OCI-LY7 (cell line): ENCODE data around the gene DNAJC8. TPM values are rescaled to one million over a fixed set of nuclear protein-coding genes. Genes with fewer than 3 reads are reported as not detected.

ENCODE experiments used
- BruUV-seq: library from RNA; stranded (reverse); fragments of 400-500 nt; replicated peaks from 2 replicates; lab custom pipeline; 2021; lab: Mats Ljungman, UMichigan
- CTCF ChIA-PET: fragments of 300-600 bp; sonication (Branson Sonifier 250); formaldehyde crosslinking; loops from one replicate; lab custom pipeline; 2022; ENCODE audit warnings: antibody characterized with exemption; ENCODE audit not compliant: unreplicated experiment; lab: Charles Lee
- POLR2A ChIA-PET: fragments of 300-600 bp; sonication (Branson Sonifier 250); formaldehyde crosslinking; loops from one replicate; lab custom pipeline; 2022; ENCODE audit warnings: antibody characterized with exemption; lab: Charles Lee
- DNase-seq: peaks from one replicate; pipeline ENCODE4 v3.0.0-alpha.2; 2015; ENCODE audit warnings: low spot score
- H2AFZ ChIP-seq: fragments of 200-600 bp; sonication (generic), shearing (Covaris generic); 2 replicates; pipeline ENCODE4 v1.6.1; 2014; ENCODE audit warnings: mild to moderate bottlenecking, antibody characterized with exemption, low read length, moderate library complexity
- H3K27ac ChIP-seq: fragments of 200-600 bp; sonication (generic); 2 replicates; pipeline ENCODE4 v1.5.1; 2014; ENCODE audit warnings: mixed run types, low read depth, mild to moderate bottlenecking, moderate library complexity, low read length, inconsistent platforms; ENCODE audit not compliant: poor library complexity, severe bottlenecking
- H3K36me3 ChIP-seq: fragments of 200-600 bp; sonication (generic); 2 replicates; pipeline ENCODE4 v1.6.1; 2014; ENCODE audit warnings: mild to moderate bottlenecking, antibody characterized with exemption, low read length, moderate library complexity, mixed read lengths; ENCODE audit not compliant: insufficient read depth
- H3K4me1 ChIP-seq: fragments of 200-600 bp; sonication (generic); 2 replicates; pipeline ENCODE4 v1.5.1; 2014; ENCODE audit warnings: mild to moderate bottlenecking, low read length; ENCODE audit not compliant: insufficient read depth, poor library complexity, severe bottlenecking
- H3K4me2 ChIP-seq: fragments of 200-600 bp; sonication (generic); 2 replicates; pipeline ENCODE4 v1.6.1; 2014; ENCODE audit warnings: mild to moderate bottlenecking, low read length
- H3K4me3 ChIP-seq: fragments of 200-600 bp; sonication (generic); 2 replicates; pipeline ENCODE4 v1.5.1; 2014; ENCODE audit warnings: mild to moderate bottlenecking, low read depth, low read length; ENCODE audit not compliant: poor library complexity, severe bottlenecking
- H3K79me2 ChIP-seq: fragments of 200-600 bp; sonication (generic); 2 replicates; pipeline ENCODE4 v1.6.1; 2016; ENCODE audit warnings: low read depth, mild to moderate bottlenecking, low read length, moderate library complexity, mixed read lengths; ENCODE audit not compliant: insufficient read depth
- H3K9me2 ChIP-seq: fragments of 200-600 bp; sonication (generic); 2 replicates; pipeline ENCODE4 v1.6.1; 2016; ENCODE audit warnings: mild to moderate bottlenecking, low read length, mixed read lengths; ENCODE audit not compliant: insufficient read depth
- H3K9me3 ChIP-seq: fragments of 200-600 bp; sonication (generic); 2 replicates; pipeline ENCODE4 v1.6.1; 2014; ENCODE audit warnings: mild to moderate bottlenecking, mixed run types, low read length, mixed read lengths
- H4K20me1 ChIP-seq: fragments of 200-600 bp; sonication (generic); 2 replicates; pipeline ENCODE4 v1.6.1; 2014; ENCODE audit warnings: mild to moderate bottlenecking, antibody characterized with exemption, low read length, moderate library complexity, mixed read lengths; ENCODE audit not compliant: insufficient read depth
- EZH2phosphoT487 ChIP-seq: fragments of 200-600 bp; sonication (generic); IDR thresholded peaks from 2 replicates; pipeline ENCODE4 v1.6.1; 2018; ENCODE audit warnings: low read depth, borderline replicate concordance, mild to moderate bottlenecking, mixed run types, antibody characterized with exemption, low read length, moderate library complexity, mixed read lengths
- intact Hi-C: fragments of 100-400 bp; cut with micrococcal nuclease; formaldehyde crosslinking; loops from one replicate; pipeline ENCODE4 v1.10.0; 2022; ENCODE audit not compliant: unreplicated experiment
- total RNA-seq, 2 experiments: library from RNA; depleted of rRNA in 1 of 2; stranded (reverse); fragments of >200 nt in 1 of 2; shearing (Covaris generic) in 1 of 2; gene quantifications; 2 replicates each; pipeline ENCODE4 v1.2.3, GENCODE V29; 2014 to 2022
- TF ChIP-seq, protein P1 (sequence below): fragments of 200-600 bp; sonication (generic); conservative IDR thresholded peaks from 2 replicates; pipeline ENCODE4 v1.5.1; 2014; ENCODE audit warnings: mild to moderate bottlenecking, antibody characterized with exemption, low read length, moderate library complexity, mixed read lengths

DNAJC8 gene
- total RNA-seq, 2 experiments from 2014 or later, result 71.1 to 121 TPM

GRCh38 chr1:28241638-28242241 is 8.9 kb upstream of the DNAJC8 start:
- H3K4me3 ChIP-seq, result peak overlapping the region; percentile 5
- DNase-seq, result no peak
- POLR2A ChIA-PET, result interaction anchor here (0.6 to 1.5 kb wide), 3 partner anchors 16 to 96 kb away, joined by 3 to 4 read pairs (median 4); no protein-coding TSS in a partner anchor
- BruUV-seq, result no TSS peak
- no peak overlapping the region for H2AFZ ChIP-seq
- CTCF ChIA-PET, result no interaction called here
- peaks cover 80% of the 10 kb centered on the region for H3K4me1 ChIP-seq
- no peaks in the 10 kb centered on the region for H3K9me2 ChIP-seq
- no peaks in the 10 kb centered on the region for H3K9me3 ChIP-seq
- H4K20me1 ChIP-seq, result no peaks in the 10 kb centered on the region
- peaks cover 48% of the 10 kb centered on the region for H3K36me3 ChIP-seq
- TF ChIP-seq EZH2phosphoT487, result no peak
- TF ChIP-seq, protein P1, sequence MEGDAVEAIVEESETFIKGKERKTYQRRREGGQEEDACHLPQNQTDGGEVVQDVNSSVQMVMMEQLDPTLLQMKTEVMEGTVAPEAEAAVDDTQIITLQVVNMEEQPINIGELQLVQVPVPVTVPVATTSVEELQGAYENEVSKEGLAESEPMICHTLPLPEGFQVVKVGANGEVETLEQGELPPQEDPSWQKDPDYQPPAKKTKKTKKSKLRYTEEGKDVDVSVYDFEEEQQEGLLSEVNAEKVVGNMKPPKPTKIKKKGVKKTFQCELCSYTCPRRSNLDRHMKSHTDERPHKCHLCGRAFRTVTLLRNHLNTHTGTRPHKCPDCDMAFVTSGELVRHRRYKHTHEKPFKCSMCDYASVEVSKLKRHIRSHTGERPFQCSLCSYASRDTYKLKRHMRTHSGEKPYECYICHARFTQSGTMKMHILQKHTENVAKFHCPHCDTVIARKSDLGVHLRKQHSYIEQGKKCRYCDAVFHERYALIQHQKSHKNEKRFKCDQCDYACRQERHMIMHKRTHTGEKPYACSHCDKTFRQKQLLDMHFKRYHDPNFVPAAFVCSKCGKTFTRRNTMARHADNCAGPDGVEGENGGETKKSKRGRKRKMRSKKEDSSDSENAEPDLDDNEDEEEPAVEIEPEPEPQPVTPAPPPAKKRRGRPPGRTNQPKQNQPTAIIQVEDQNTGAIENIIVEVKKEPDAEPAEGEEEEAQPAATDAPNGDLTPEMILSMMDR, result no peak
- H3K79me2 ChIP-seq, result peaks cover 56% of the 10 kb centered on the region
- intact Hi-C loops, result no loop called here
- H3K27ac ChIP-seq, result peak overlapping the region; percentile 88
- H3K4me2 ChIP-seq, result peak overlapping the region; percentile 69

- Histone ChIP-seq H3K4me1 (peaks cover 78% of the 10 kb centered on the region), H3K9me2 (no peaks in the 10 kb centered on the region), H3K36me3 (peaks cover 49% of the 10 kb centered on the region), H3K4me2 (no peak overlapping the region), H3K27ac (no peak overlapping the region), H3K4me3 (no peak overlapping the region), H3K9me3 (no peaks in the 10 kb centered on the region), H2AFZ (no peak overlapping the region), H3K79me2 (peaks cover 52% of the 10 kb centered on the region), H4K20me1 (no peaks in the 10 kb centered on the region)
- POLR2A ChIA-PET, result no interaction called here
- TF ChIP-seq, protein P1, result no peak
- no peak for TF ChIP-seq EZH2phosphoT487
- no TSS peak for BruUV-seq
- intact Hi-C loops, result no loop called here
- CTCF ChIA-PET, result no interaction called here
- DNase-seq, result no peak
Observed at GRCh38 chr1:28240024-28240423, 7.2 kb upstream of the DNAJC8 start.

DNA sequence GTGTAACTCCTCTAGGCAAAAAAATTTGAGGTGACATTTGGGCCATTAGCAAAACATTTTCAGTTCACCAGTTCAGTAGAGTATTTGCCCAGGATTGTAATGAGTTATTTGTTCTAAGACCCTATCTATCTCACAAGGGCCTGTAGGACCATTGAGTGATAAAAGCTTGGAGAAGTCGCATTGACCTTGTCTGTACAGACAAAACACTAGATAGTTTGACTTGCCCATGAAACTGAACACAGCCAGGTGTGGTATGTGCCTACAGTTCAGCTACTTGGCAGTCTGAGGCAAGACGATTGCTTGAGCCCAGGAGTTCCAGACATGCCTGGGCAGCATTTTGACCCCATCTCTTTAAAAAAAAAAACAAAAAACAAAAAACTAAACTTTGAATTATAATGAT is 6.2 kb upstream of the DNAJC8 start:
- H3K4me2 ChIP-seq, result peak overlapping the region; percentile 31
- no peak overlapping the region for H3K4me3 ChIP-seq
- BruUV-seq, result no TSS peak
- intact Hi-C loops, result no loop called here
- peaks cover 52% of the 10 kb centered on the region for H3K79me2 ChIP-seq
- CTCF ChIA-PET, result no interaction called here
- H3K27ac ChIP-seq, result peak overlapping the region; percentile 54
- POLR2A ChIA-PET, result interaction anchor here (0.6 to 0.9 kb wide), 3 partner anchors 17 to 218 kb away, joined by 3 to 5 read pairs (median 3); no protein-coding TSS in a partner anchor
- peaks cover 70% of the 10 kb centered on the region for H3K4me1 ChIP-seq
- H4K20me1 ChIP-seq, result no peaks in the 10 kb centered on the region
- TF ChIP-seq, protein P1, result no peak
- no peak for TF ChIP-seq EZH2phosphoT487
- no peak overlapping the region for H2AFZ ChIP-seq
- H3K9me2 ChIP-seq, result no peaks in the 10 kb centered on the region
- no peak for DNase-seq
- peaks cover 49% of the 10 kb centered on the region for H3K36me3 ChIP-seq
- no peaks in the 10 kb centered on the region for H3K9me3 ChIP-seq
